HepG2 (cell line): Measurements from ENCODE around the gene ANKRD11. TPM values are rescaled to one million over a fixed set of nuclear protein-coding genes. Genes with fewer than 3 reads are reported as not detected.
A peak's percentile ranks its signal among the peaks of the same experiment; 100 is the strongest.

Experiments used
- AGO1 ChIP-seq: fragments of 200-400 bp; formaldehyde crosslinking; IDR thresholded peaks from 2 replicates; pipeline ENCODE4 v1.6.1; 2017; ENCODE audit warnings: mild to moderate bottlenecking, low read depth, low read length, moderate library complexity; ENCODE audit not compliant: poor library complexity, severe bottlenecking
- BATF2 ChIP-seq: sonication (generic); formaldehyde crosslinking; IDR thresholded peaks from 2 replicates; pipeline ENCODE4 v1.8.0; 2022; ENCODE audit warnings: mild to moderate bottlenecking, missing genetic modification reagents, moderate library complexity
- CHD4 ChIP-seq: fragments of 200-600 bp; sonication (generic); IDR thresholded peaks from 2 replicates; pipeline ENCODE4 v1.7.0; 2017; ENCODE audit warnings: mild to moderate bottlenecking, low read length, borderline replicate concordance
- DDIT3 ChIP-seq: sonication (generic); formaldehyde crosslinking; IDR thresholded peaks from 2 replicates; pipeline ENCODE4 v1.4.0; 2020; ENCODE audit warnings: mild to moderate bottlenecking, missing genetic modification reagents
- HOXA5 ChIP-seq: sonication (generic); formaldehyde crosslinking; IDR thresholded peaks from 2 replicates; pipeline ENCODE4 v1.4.0; 2020; ENCODE audit warnings: missing genetic modification reagents
- HOXA7 ChIP-seq: sonication (generic); formaldehyde crosslinking; IDR thresholded peaks from 2 replicates; pipeline ENCODE4 v1.8.1; 2022; ENCODE audit warnings: mild to moderate bottlenecking, missing genetic modification reagents, moderate library complexity
- HOXA9 ChIP-seq: sonication (generic); formaldehyde crosslinking; IDR thresholded peaks from 2 replicates; pipeline ENCODE4 v1.8.1; 2022; ENCODE audit warnings: missing genetic modification reagents, mild to moderate bottlenecking, moderate library complexity, borderline replicate concordance
- JUND ChIP-seq: sonication (generic); formaldehyde crosslinking; IDR thresholded peaks from 2 replicates; pipeline ENCODE4 v1.8.0; 2022; ENCODE audit warnings: mild to moderate bottlenecking, missing genetic modification reagents
- KDM1A ChIP-seq: IDR thresholded peaks from 2 replicates; pipeline ENCODE4 v1.6.1; 2016; ENCODE audit warnings: missing compliant biosample characterization
- MIXL1 ChIP-seq: IDR thresholded peaks from 2 replicates; pipeline ENCODE4 v1.6.1; 2016
- NCOR1 ChIP-seq: fragments of 200-600 bp; sonication (generic); IDR thresholded peaks from 2 replicates; pipeline ENCODE4 v1.7.0; 2017; ENCODE audit warnings: antibody characterized with exemption, low read length, borderline replicate concordance
- PHF8 ChIP-seq: sonication (generic); formaldehyde crosslinking; IDR thresholded peaks from 2 replicates; pipeline ENCODE4 v1.5.0; 2020; ENCODE audit warnings: missing genetic modification reagents
- POGZ ChIP-seq: sonication (generic); formaldehyde crosslinking; IDR thresholded peaks from 2 replicates; pipeline ENCODE4 v1.4.0; 2020; ENCODE audit warnings: mild to moderate bottlenecking, missing genetic modification reagents
- SNRNP70 ChIP-seq: fragments of 200-400 bp; formaldehyde crosslinking; IDR thresholded peaks from 2 replicates; pipeline ENCODE4 v1.6.1; 2017; ENCODE audit warnings: mild to moderate bottlenecking, low read depth, low read length, moderate library complexity
- STAG1 ChIP-seq: sonication (generic); formaldehyde crosslinking; IDR thresholded peaks from 2 replicates; pipeline ENCODE4 v1.4.0; 2020; ENCODE audit warnings: missing genetic modification reagents
- TARDBP ChIP-seq: sonication (generic); formaldehyde crosslinking; IDR thresholded peaks from 2 replicates; pipeline ENCODE4 v1.8.0; 2022; ENCODE audit warnings: mild to moderate bottlenecking, missing genetic modification reagents
- TBX3 ChIP-seq: fragments of 450-650 bp; IDR thresholded peaks from 2 replicates; pipeline ENCODE4 v1.6.1; 2017; ENCODE audit warnings: antibody characterized with exemption, mild to moderate bottlenecking, inconsistent platforms, borderline replicate concordance
- ZNF263 ChIP-seq: sonication (generic); formaldehyde crosslinking; IDR thresholded peaks from 2 replicates; pipeline ENCODE4 v1.4.0; 2020; ENCODE audit warnings: missing genetic modification reagents
- ZNF280B ChIP-seq: sonication (generic); formaldehyde crosslinking; IDR thresholded peaks from 2 replicates; pipeline ENCODE4 v1.5.0; 2020; ENCODE audit warnings: missing genetic modification reagents, mild to moderate bottlenecking, borderline replicate concordance
- ZNF33A ChIP-seq: sonication (generic); formaldehyde crosslinking; IDR thresholded peaks from 2 replicates; pipeline ENCODE4 v1.5.1; 2020; ENCODE audit warnings: missing genetic modification reagents, mild to moderate bottlenecking, moderate library complexity, borderline replicate concordance
- ZNF547 ChIP-seq: sonication (generic); formaldehyde crosslinking; IDR thresholded peaks from 2 replicates; pipeline ENCODE4 v1.5.1; 2020; ENCODE audit warnings: mild to moderate bottlenecking, missing genetic modification reagents
- ZNF850 ChIP-seq: sonication (generic); formaldehyde crosslinking; conservative IDR thresholded peaks from 2 replicates; pipeline ENCODE4 v1.9.0; 2021; ENCODE audit warnings: mild to moderate bottlenecking, missing genetic modification reagents
- ZSCAN22 ChIP-seq: sonication (generic); formaldehyde crosslinking; IDR thresholded peaks from 2 replicates; pipeline ENCODE4 v1.4.0; 2020; ENCODE audit warnings: mild to moderate bottlenecking, missing genetic modification reagents
- polyA plus RNA-seq, 8 experiments: library from polyadenylated mRNA; depleted of rRNA in 3 of 8; stranded (reverse) in 7 of 8; unstranded in 1 of 8; fragments of >200 nt; fragmentation: Illumina TruSeq in 4 of 8; extraction: Trizol in 4 of 8; gene quantifications; 2 replicates each; pipeline versions ENCODE4 v1.2.1 to v1.2.3, GENCODE V29; 2011 to 2016; ENCODE audit warnings: low read depth in 4 of 8, missing spikeins in 1 of 8, mixed read lengths in 1 of 8; ENCODE audit not compliant: insufficient read depth in 1 of 8
- total RNA-seq, 5 experiments: library from RNA; depleted of rRNA; stranded (reverse); fragments of >200 nt; fragmentation: Illumina TruSeq; extraction: Trizol; gene quantifications; 2 replicates each; pipeline ENCODE4 v1.2.3, GENCODE V29; 2016; ENCODE audit warnings: low read depth in 1 of 5
- TF ChIP-seq, protein P1 (sequence below): sonication (generic); formaldehyde crosslinking; IDR thresholded peaks from 2 replicates; pipeline ENCODE4 v1.8.0; 2022; ENCODE audit warnings: missing genetic modification reagents, mild to moderate bottlenecking, borderline replicate concordance
- TF ChIP-seq, protein P2 (sequence below): sonication (generic); formaldehyde crosslinking; IDR thresholded peaks from 2 replicates; pipeline ENCODE4 v1.4.0; 2020; ENCODE audit warnings: missing genetic modification reagents

The ANKRD11 gene
- total and polyA plus RNA-seq, 2 of the 13 experiments (the other 11 are each of a cell fraction or from before 2014, with no cell fraction given) = 21.4 to 38.4 TPM

GRCh38 chr16:89505204-89506112 lies 15.1 kb upstream of the ANKRD11 start (continued):
- TF ChIP-seq ZNF280B (peak; percentile 89; the same call in 1 of the 2 replicates), TARDBP (CRISPR knock-in tag) (peak; percentile 99), CHD4 (no peak), ZNF33A (CRISPR knock-in tag) (no peak), TBX3 (peak; percentile 58; the same call in 1 of the 2 replicates), MIXL1 (CRISPR knock-in tag) (peak; percentile 77), SNRNP70 (no peak), ZSCAN22 (CRISPR knock-in tag) (no peak; the same call in 1 of the 2 replicates), HOXA5 (CRISPR knock-in tag) (0 out of 2 replicates have a peak, but pooled peaks have one; percentile 56), ZNF547 (peak; percentile 73; the same call in 1 of the 2 replicates), NCOR1 (peak; percentile 94), KDM1A (no peak), POGZ (CRISPR knock-in tag) (peak; percentile 86; the same call in 1 of the 2 replicates), HOXA9 (CRISPR knock-in tag) (no peak), HOXA7 (no peak), ZNF263 (CRISPR knock-in tag) (peak; percentile 55; the same call in 1 of the 2 replicates), STAG1 (CRISPR knock-in tag) (peak; percentile 17), BATF2 (no peak), ZNF850 (no peak), DDIT3 (CRISPR knock-in tag) (no peak), AGO1 (no peak), PHF8 (CRISPR knock-in tag) (peak; percentile 65), JUND (CRISPR knock-in tag) (peak; percentile 85)
- TF ChIP-seq, protein P1, sequence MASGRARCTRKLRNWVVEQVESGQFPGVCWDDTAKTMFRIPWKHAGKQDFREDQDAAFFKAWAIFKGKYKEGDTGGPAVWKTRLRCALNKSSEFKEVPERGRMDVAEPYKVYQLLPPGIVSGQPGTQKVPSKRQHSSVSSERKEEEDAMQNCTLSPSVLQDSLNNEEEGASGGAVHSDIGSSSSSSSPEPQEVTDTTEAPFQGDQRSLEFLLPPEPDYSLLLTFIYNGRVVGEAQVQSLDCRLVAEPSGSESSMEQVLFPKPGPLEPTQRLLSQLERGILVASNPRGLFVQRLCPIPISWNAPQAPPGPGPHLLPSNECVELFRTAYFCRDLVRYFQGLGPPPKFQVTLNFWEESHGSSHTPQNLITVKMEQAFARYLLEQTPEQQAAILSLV = no peak; the same call in 1 of the 2 replicates
- TF ChIP-seq, protein P2, sequence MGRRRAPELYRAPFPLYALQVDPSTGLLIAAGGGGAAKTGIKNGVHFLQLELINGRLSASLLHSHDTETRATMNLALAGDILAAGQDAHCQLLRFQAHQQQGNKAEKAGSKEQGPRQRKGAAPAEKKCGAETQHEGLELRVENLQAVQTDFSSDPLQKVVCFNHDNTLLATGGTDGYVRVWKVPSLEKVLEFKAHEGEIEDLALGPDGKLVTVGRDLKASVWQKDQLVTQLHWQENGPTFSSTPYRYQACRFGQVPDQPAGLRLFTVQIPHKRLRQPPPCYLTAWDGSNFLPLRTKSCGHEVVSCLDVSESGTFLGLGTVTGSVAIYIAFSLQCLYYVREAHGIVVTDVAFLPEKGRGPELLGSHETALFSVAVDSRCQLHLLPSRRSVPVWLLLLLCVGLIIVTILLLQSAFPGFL (CRISPR knock-in tag) = peak; percentile 42; the same call in 1 of the 2 replicates
